Measurements from ENCODE around the gene RNASE12. TPM values are rescaled to one million over a fixed set of nuclear protein-coding genes. Genes with fewer than 3 reads are reported as not detected.

Gene RNASE12
- total and polyA plus RNA-seq, 9 of the 15 experiments (the other 6 are each of a cell fraction or from before 2014, with no cell fraction given), result 0.24 TPM; not detected in 8

- TF ChIP-seq TBL1XR1 (IDR thresholded peaks at IDR 0.05; ENCODE audit: low read length in 2 of 2), result no peak
- TF ChIP-seq RAD51 (IDR thresholded peaks at IDR 0.05; ENCODE audit: borderline replicate concordance, low read depth), result no peak
These were observed 24.8 kb upstream of the RNASE12 start (continued) for GRCh38 chr14:20615996-20616395.

DNA sequence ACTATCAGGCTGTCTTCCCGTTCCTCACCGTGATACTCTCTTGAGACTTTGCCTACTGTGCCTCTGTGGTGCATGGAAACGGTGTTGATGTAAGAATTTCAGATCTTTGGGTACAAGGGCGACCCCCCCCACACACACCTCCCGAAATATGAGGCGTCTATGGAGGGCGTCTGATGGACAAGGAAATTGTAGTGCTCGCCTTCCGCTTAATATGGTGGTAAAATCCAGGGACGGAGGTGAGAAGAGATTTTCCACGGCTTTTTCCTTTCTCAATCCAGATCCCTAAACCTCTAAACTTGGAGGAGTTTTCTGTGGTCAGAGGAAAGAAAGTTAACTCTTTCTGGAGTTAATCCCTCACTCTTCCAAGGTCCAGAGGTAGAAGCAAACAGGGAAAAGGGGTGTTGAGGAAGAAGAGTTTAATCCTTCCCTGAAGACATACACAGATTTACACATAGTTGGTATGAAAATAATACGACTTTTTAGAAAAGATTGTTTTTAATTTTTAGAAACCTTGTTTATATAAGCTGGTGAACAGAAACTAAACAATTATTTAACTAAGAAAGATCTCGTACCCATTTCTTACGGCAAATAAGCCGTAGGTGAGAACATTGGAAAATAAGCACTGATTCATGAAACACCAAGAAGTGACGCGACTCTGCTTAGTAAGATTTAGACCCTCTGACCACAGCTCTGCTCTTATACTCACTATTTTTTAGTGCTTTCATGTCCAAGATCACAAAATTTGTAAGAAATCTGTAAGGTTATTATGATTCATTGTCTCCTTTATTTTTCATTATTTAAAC is 23.1 kb upstream of the RNASE12 start:
- in situ Hi-C loops (cut with MboI) (loop anchor here (5.0 kb wide), 2 partner anchors 78 to 287 kb away; no protein-coding TSS in a partner anchor), intact Hi-C loops (cut with micrococcal nuclease) (no loop called here)
- peaks cover 5 to 26% of the 10 kb centered on the region in 2 experiments; a peak in 3 of 5 replicates for H3K4me1 ChIP-seq (replicated peaks in 1 of 2; ENCODE audit: control insufficient read depth in 2 of 2, insufficient read depth in 2 of 2, low read length in 2 of 2)
- WGBS (ENCODE audit: insufficient coverage, low coverage, missing lambda C conversion rate), result 9% methylated on average over 15 of the region's 17 CpGs
- FAIRE-seq, result no peak
- peak overlapping the region; percentile 62 for H3K4me3 ChIP-seq
- H4K20me1 ChIP-seq (replicated peaks; ENCODE audit: control insufficient read depth, insufficient read depth, low read length), result no peaks in the 10 kb centered on the region
- BruUV-seq (replicated peaks), result no TSS peak
- CTCF ChIA-PET (ENCODE audit: low intra/inter-chr PET ratio), result interaction anchor here (0.6 kb wide), 1 partner anchor 12 kb away, joined by 3 read pairs; no protein-coding TSS in a partner anchor
- H2AFZ ChIP-seq (ENCODE audit: low read depth, low read length), result peak overlapping the region; percentile 92
- no peaks in the 10 kb centered on the region for H3K9me3 ChIP-seq (replicated peaks; ENCODE audit: control insufficient read depth, insufficient read depth, low read depth, low read length)
- peak overlapping the region; percentile 55 to 83; a peak in 3 of 4 replicates for H3K9ac ChIP-seq (ENCODE audit: insufficient read depth in 1 of 2, low read depth in 2 of 2, low read length in 2 of 2)
- POLR2A ChIA-PET, result interaction anchor here (0.6 to 0.9 kb wide), 4 partner anchors 17 to 256 kb away, joined by 3 read pairs; partner anchors contain the start of gene PNP
- H3K27ac ChIP-seq (ENCODE audit: extremely low read depth, low read depth, low read length), result no peak overlapping the region; the same call in 2 of the 3 replicates
- H3K27me3 ChIP-seq (ENCODE audit: control insufficient read depth in 2 of 2, insufficient read depth in 2 of 2, low read length in 2 of 2), result no peaks in the 10 kb centered on the region
- H3K4me2 ChIP-seq (ENCODE audit: insufficient read depth, low read length), result peak overlapping the region; percentile 92
- DNase-seq (ENCODE audit: extremely low read depth in 1 of 4, low spot score in 3 of 4), result no peak
- no peaks in the 10 kb centered on the region for H3K36me3 ChIP-seq (ENCODE audit: control insufficient read depth, insufficient read depth, low read length)
- no peaks in the 10 kb centered on the region for H3K79me2 ChIP-seq (ENCODE audit: control insufficient read depth, insufficient read depth, low read length)
- ATAC-seq, result peak; percentile 7; the same call in 2 of the 3 replicates
- no peaks in the 10 kb centered on the region for H3K9me1 ChIP-seq (ENCODE audit: control insufficient read depth, insufficient read depth, low read length)
- no peak for TF ChIP-seq ZNF124 (CRISPR knock-in tag; IDR thresholded peaks at IDR 0.05)
- no peak for TF ChIP-seq HCFC1 (IDR thresholded peaks at IDR 0.05; ENCODE audit: low read depth, low read length)
- TF ChIP-seq U2AF1 (optimal IDR thresholded peaks at IDR 0.05; ENCODE audit: low read depth, low read length), result no peak
- no peak for TF ChIP-seq SIX5 (IDR thresholded peaks at IDR 0.05; ENCODE audit: borderline replicate concordance in 1 of 2, insufficient read depth in 1 of 2, low read depth in 1 of 2, low read length in 2 of 2)
- TF ChIP-seq MEIS2 (IDR thresholded peaks at IDR 0.05; ENCODE audit: partially characterized antibody), result no peak
- TF ChIP-seq CSDE1 (IDR thresholded peaks at IDR 0.05), result no peak
- no peak for TF ChIP-seq ZNF445 (CRISPR knock-in tag; IDR thresholded peaks at IDR 0.05; ENCODE audit: low read depth)
- TF ChIP-seq ATF7 (IDR thresholded peaks at IDR 0.05), result no peak
- no peak for TF ChIP-seq KDM2B (CRISPR knock-in tag; IDR thresholded peaks at IDR 0.05)
- TF ChIP-seq, protein P1, sequence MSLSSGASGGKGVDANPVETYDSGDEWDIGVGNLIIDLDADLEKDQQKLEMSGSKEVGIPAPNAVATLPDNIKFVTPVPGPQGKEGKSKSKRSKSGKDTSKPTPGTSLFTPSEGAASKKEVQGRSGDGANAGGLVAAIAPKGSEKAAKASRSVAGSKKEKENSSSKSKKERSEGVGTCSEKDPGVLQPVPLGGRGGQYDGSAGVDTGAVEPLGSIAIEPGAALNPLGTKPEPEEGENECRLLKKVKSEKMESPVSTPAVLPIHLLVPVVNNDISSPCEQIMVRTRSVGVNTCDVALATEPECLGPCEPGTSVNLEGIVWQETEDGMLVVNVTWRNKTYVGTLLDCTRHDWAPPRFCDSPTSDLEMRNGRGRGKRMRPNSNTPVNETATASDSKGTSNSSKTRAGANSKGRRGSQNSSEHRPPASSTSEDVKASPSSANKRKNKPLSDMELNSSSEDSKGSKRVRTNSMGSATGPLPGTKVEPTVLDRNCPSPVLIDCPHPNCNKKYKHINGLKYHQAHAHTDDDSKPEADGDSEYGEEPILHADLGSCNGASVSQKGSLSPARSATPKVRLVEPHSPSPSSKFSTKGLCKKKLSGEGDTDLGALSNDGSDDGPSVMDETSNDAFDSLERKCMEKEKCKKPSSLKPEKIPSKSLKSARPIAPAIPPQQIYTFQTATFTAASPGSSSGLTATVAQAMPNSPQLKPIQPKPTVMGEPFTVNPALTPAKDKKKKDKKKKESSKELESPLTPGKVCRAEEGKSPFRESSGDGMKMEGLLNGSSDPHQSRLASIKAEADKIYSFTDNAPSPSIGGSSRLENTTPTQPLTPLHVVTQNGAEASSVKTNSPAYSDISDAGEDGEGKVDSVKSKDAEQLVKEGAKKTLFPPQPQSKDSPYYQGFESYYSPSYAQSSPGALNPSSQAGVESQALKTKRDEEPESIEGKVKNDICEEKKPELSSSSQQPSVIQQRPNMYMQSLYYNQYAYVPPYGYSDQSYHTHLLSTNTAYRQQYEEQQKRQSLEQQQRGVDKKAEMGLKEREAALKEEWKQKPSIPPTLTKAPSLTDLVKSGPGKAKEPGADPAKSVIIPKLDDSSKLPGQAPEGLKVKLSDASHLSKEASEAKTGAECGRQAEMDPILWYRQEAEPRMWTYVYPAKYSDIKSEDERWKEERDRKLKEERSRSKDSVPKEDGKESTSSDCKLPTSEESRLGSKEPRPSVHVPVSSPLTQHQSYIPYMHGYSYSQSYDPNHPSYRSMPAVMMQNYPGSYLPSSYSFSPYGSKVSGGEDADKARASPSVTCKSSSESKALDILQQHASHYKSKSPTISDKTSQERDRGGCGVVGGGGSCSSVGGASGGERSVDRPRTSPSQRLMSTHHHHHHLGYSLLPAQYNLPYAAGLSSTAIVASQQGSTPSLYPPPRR (CRISPR knock-in tag; IDR thresholded peaks at IDR 0.05; ENCODE audit: borderline replicate concordance), result no peak
- TF ChIP-seq ELF2 (CRISPR knock-in tag; IDR thresholded peaks at IDR 0.05), result no peak
- no peak for TF ChIP-seq TCFL5 (CRISPR knock-in tag; conservative IDR thresholded peaks at IDR 0.05)
- TF ChIP-seq ZFPM2 (CRISPR knock-in tag; IDR thresholded peaks at IDR 0.05), result no peak

Data from K562 (cell line).